Chondrocyte (in vitro differentiated cells): Measurements from ENCODE around the gene CCDC12. TPM values are rescaled to one million over a fixed set of nuclear protein-coding genes. Genes with fewer than 3 reads are reported as not detected.
A peak's percentile ranks its signal among the peaks of the same experiment; 100 is the strongest.

Experiments
- DNase-seq: peaks from one replicate; pipeline ENCODE4 v3.0.0; 2021; ENCODE audit warnings: mixed read lengths, low spot score
- H3K27ac Mint-ChIP-seq: one replicate; pipeline ENCODE4 v1.8.0; 2021; ENCODE audit warnings: mild to moderate bottlenecking, moderate library complexity, mixed read lengths; ENCODE audit not compliant: unreplicated experiment
- H3K27me3 Mint-ChIP-seq: 2 replicates; pipeline ENCODE4 v1.8.0; 2021; ENCODE audit warnings: low read depth, mixed read lengths
- H3K36me3 Mint-ChIP-seq: 2 replicates; pipeline ENCODE4 v1.8.0; 2021; ENCODE audit warnings: low read depth, mixed read lengths
- H3K4me1 Mint-ChIP-seq: 2 replicates; pipeline ENCODE4 v1.8.0; 2021; ENCODE audit warnings: low read depth, mild to moderate bottlenecking, mixed read lengths
- H3K4me3 Mint-ChIP-seq: one replicate; pipeline ENCODE4 v1.8.0; 2021; ENCODE audit warnings: mild to moderate bottlenecking, moderate library complexity, mixed read lengths; ENCODE audit not compliant: unreplicated experiment
- H3K9me3 Mint-ChIP-seq: 2 replicates; pipeline ENCODE4 v1.8.0; 2021; ENCODE audit warnings: low read depth, mixed read lengths
- total RNA-seq: library from RNA; stranded (reverse); gene quantifications from 3 replicates; pipeline ENCODE4 v1.2.1, GENCODE V29; 2021
- TF ChIP-seq, protein P1 (sequence below): fragments of 200-600 bp; sonication (generic); IDR thresholded peaks from 2 replicates; pipeline ENCODE4 v1.5.0; 2021; ENCODE audit warnings: antibody characterized with exemption, mild to moderate bottlenecking, moderate library complexity

Gene CCDC12
- total RNA-seq, 1 donor from 2014 or later, result 21.8 TPM

DNA sequence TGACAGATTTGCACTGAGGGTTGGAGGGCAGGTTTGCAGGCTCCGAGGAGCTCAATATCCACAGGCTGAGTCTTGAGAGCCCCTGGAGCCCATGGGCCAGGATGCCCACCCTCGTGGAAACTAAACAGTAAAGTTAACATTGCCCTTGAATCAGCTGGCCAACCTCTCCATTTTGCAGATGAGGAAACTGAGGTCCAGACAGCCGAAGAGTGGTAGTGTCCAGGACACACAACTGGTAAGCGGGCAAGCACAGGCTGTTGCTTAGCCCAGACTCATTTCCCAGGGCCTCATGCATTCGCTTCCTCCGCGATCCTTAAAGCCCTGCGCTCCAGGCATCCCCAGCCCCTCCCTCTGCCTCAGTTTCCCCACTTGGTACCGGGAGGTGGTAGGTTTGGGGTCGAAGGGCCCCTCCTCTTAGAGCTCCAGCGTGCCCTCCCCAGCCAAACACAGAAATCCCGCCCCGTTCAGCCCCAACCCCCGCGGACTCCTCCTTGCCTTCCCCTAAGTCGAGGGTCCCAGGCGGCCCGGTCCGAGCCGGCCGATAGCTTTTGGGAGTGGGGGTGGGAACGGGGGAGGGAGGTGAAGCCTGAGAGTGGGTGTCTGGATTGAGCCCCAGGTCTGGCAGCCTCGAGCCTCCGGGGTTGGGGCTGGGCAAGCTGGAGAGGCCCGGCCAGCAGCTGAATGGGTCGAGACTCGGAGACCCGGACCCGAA, 95.5 kb downstream of the CCDC12 start:
- no peaks in the 10 kb centered on the region for H3K36me3 Mint-ChIP-seq
- H3K9me3 Mint-ChIP-seq, result no peaks in the 10 kb centered on the region
- DNase-seq, result no peak
- peaks cover 2% of the 10 kb centered on the region for H3K27me3 Mint-ChIP-seq
- no peak overlapping the region for H3K27ac Mint-ChIP-seq
- H3K4me1 Mint-ChIP-seq, result peaks cover 30% of the 10 kb centered on the region
- TF ChIP-seq, protein P1, sequence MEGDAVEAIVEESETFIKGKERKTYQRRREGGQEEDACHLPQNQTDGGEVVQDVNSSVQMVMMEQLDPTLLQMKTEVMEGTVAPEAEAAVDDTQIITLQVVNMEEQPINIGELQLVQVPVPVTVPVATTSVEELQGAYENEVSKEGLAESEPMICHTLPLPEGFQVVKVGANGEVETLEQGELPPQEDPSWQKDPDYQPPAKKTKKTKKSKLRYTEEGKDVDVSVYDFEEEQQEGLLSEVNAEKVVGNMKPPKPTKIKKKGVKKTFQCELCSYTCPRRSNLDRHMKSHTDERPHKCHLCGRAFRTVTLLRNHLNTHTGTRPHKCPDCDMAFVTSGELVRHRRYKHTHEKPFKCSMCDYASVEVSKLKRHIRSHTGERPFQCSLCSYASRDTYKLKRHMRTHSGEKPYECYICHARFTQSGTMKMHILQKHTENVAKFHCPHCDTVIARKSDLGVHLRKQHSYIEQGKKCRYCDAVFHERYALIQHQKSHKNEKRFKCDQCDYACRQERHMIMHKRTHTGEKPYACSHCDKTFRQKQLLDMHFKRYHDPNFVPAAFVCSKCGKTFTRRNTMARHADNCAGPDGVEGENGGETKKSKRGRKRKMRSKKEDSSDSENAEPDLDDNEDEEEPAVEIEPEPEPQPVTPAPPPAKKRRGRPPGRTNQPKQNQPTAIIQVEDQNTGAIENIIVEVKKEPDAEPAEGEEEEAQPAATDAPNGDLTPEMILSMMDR, result no peak
- H3K4me3 Mint-ChIP-seq, result peak overlapping the region; percentile 67

DNA sequence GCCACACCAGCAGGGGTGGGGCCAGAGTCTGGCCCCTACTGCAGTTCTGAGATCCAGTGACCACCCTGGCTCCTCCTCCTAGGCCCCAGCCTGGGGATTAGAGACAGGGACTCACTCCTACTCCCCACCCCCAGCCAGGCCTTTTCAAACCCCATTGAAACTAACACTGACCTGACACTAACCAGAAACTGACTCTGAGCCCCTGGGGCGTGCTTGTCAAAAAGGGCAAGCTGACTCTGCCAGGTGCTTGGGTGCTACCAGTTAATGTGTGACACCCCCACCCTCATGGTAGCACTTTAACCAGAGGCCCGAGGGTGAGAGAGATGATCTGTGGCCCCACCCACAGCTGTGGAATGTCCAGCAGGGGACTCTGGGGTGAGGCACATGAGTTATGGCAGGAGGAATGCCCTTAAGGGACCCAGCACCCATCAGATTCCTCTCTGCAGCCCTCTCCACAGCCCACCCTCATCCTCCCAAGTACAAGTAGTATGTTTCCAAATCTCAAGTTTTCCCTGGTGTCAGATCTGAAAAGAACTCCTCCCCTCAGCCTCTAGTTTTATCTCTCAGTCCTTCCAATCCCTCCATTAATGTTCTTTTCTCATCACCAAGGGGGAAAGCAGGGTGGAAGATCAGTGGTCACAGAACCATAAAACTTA, 97.6 kb downstream of the CCDC12 start:
- H3K27me3 Mint-ChIP-seq, result no peaks in the 10 kb centered on the region

DNA sequence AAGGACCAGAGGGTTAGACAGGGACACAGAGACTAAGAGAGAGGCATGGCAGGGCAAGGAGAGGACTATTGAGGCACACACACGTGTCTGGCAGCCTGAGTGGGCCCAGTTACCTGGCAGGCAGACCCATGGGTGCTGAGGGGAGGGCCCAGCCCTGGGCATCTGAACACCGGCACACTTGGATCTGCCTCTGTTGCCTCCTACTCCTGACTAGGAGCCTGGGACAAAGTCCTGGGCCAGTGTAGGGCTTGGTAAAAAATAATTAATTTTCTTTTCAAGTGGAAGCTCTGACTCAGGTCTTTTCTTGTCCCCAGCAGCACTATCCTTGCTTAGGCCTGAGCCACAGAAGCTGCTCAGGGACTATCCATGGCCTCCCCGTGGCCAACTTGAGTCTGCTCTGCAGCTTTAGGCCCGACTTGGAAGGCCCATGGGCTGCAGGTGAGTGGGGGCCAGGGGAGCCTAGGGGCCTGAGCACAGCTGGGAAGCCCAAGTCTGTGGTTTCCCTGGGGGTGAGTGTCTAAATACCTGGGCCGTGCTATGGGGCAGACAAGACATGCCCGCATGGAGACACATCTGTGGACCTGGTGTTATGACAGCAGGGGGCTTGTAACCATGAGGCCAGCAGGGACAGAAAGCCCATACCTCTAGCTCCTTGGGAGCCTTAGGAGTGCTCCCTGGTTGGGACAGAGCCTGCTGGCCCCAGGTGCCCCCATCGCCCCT, 99.0 kb downstream of the CCDC12 start, which contains the start of gene PTH1R:
TSS of gene PTH1R (plus strand) at position 316 of the 720 bp plus-strand sequence. CDS start 5,839 bp downstream, outside the sequence.
- Mint-ChIP-seq H3K27ac (no peak within 1 kb of the TSS), H3K9me3 (no peaks in the 10 kb centered on the region), H3K27me3 (no peaks in the 10 kb centered on the region), H3K4me3 (no peak within 1 kb of the TSS), H3K36me3 (no peaks in the 10 kb centered on the region), H3K4me1 (peaks cover 47% of the 10 kb centered on the region)
- DNase-seq, result no peak
- TF ChIP-seq, protein P1, result no peak

More for the DNA sequence above, 97.6 kb downstream of the CCDC12 start:
- Mint-ChIP-seq H3K27ac (no peak overlapping the region), H3K4me1 (peaks cover 40% of the 10 kb centered on the region), H3K9me3 (no peaks in the 10 kb centered on the region), H3K4me3 (no peak overlapping the region), H3K36me3 (no peaks in the 10 kb centered on the region)
- DNase-seq, result no peak
- TF ChIP-seq, protein P1, result peak; percentile 16

DNA sequence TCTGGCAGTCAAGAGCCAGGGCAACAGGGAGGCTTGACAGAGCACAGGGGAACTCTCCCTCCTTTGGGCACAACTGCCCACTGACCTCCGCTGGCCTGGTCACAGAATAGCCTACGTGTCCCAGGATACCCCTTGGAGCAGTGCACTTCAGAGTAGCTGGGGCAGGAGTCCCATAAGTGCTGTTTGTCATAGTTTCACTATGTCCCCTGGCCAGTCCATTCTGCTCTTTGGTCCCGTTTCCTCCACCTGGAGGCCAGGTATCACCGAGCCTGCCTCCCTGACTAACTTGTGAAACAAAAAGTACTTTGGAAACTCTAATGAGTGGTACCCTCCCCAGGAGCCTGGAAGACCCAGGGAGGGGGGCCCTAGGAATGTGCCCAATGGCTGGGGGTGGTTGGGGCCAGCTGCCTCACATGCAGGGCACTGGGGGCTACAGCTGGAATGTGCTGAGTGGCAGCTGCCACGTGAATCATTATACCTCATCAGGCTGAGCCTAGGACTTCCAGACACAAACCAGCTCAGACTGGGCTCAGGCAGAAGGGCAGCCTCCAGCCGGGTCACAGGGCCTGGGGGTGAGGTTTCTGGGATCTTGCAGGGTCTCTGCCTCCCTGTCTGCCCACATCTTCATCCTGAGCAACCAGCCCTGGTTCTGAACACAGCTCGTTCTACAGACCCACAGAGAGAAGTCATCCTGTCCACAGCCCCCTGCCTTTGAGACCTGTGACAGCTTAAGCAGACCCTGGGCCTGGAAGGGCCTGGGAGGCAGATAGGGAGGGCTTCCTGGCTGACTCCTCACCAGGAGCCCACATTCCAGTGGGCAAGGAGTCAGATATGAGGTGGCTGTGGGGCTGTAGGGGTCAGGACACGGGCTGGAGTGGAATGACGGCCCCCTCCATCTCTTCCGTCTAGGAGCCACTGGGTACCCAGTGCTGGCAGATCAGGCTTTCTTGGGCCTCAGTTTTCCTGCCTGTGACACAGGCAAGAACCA, 99.9 kb downstream of the CCDC12 start:
- H3K36me3 Mint-ChIP-seq, result no peaks in the 10 kb centered on the region
- no peak overlapping the region for H3K4me3 Mint-ChIP-seq
- no peaks in the 10 kb centered on the region for H3K9me3 Mint-ChIP-seq
- H3K4me1 Mint-ChIP-seq, result peaks cover 48% of the 10 kb centered on the region
- no peak for DNase-seq
- H3K27ac Mint-ChIP-seq, result no peak overlapping the region
- H3K27me3 Mint-ChIP-seq, result no peaks in the 10 kb centered on the region
- TF ChIP-seq, protein P1, result no peak
